GM21717 (cell line): ENCODE measurements around the gene WSCD2.

ENCODE experiments used
- ATAC-seq: cut with Tn5 transposase; IDR thresholded peaks from one replicate; pipeline ENCODE4 v1.9.1; 2021; ENCODE audit warnings: mild to moderate bottlenecking, moderate library complexity; ENCODE audit not compliant: unreplicated experiment

WSCD2 gene

DNA sequence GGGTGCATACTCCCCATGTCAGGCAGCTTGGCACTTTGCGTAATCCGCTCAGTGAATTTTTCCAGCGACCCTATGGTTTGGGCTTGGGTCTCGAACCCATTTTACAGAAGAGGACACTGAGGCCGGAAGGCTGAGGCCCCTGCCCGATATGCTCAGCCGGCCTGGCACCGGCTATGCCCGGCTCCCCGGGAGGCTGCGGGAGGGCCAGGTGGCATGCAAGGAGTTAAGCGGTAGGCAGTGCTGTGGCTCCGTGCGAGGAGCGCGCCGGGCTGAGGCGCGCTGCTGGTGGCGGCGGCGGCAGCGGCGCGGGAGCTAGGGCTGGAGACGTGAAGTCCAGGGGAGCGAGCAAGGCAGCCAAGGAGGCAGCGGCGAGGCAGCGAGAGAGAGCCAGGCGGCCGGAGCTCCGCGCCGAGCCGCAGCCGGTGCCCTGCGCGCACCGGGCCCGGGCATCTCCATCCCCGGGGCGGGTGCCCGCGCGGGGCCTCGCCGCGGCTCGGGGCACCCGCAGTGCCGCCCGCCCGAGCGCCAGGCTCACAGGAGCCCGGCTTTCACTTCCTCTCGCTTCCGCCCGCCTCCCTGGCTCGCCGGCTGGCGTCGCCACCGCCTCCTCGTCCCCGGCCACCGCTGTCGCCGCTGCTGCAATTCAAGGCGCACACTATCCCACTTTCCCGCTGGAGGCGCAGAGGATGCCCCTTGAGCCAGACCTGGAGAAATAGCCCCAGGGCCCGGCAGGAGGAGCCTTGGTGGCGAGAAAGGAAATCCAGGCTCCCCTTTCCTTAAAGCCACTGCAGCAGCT lies at the start of gene WSCD2:
Gene WSCD2, plus strand, starts transcription at position 272 of the 796 bp plus-strand sequence. CDS start 66,545 bp downstream, outside the sequence.
- no peak for ATAC-seq

DNA sequence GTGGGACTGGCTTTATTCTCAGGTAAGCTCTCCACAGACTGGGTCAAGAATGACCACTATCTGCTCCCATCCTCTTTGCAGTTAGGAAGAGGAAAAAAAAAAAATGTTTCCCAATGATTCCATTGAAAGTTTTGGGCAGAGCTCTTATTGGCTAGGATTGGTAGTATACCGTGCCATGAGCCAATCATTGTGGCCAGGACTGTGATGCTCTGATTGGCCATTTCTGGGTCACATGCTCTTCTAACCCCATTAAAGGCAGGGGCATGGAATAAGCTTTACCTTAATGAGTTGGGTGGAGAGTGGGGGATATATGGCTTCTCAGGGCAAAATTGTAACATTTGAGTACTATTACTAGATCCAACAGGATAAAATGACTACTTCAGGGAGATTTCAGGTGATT lies 49.4 kb upstream of the WSCD2 start:
- no peak for ATAC-seq

DNA sequence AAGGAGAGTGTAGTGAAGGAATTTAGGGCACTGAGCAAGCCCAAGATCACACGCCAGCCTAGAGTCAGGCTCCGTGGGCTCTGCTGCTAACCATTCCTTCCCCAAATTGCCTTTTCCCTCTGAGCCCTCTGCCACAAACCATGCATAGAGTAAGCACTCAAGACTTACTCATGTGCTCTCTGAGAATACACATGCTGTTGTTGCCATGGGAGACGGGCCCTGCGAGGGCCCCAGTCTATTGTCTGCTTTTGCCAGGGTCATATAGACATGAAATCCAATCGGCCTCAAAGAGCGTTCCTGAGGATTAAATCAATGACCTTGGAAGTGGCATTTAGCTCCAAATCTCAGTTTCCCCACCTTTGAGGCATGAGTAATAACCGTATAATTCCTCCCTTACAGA lies 48.7 kb upstream of the WSCD2 start:
- ATAC-seq = no peak

DNA sequence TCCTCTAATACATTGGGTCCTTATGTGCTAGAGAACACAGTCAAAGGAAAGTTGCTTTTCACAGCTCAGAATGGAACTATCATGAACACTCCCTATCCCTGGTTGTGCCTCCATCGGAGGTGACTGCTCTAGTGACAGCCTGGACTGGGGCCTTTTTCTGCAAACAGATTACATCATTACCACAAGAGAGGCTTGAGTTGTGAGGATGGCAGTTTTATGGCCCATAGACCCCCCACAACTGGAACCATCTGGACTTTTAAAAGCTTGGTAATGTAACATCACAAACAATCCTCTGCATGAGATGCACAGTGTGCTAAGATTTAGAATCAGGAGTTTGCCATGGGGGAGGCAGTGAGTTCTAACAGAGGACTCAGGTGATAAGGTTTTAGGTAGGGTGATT lies 46.6 kb upstream of the WSCD2 start:
- ATAC-seq = no peak

- ATAC-seq = no peak
Observed at GRCh38 chr12:108087900-108088299, 41.2 kb upstream of the WSCD2 start.

DNA sequence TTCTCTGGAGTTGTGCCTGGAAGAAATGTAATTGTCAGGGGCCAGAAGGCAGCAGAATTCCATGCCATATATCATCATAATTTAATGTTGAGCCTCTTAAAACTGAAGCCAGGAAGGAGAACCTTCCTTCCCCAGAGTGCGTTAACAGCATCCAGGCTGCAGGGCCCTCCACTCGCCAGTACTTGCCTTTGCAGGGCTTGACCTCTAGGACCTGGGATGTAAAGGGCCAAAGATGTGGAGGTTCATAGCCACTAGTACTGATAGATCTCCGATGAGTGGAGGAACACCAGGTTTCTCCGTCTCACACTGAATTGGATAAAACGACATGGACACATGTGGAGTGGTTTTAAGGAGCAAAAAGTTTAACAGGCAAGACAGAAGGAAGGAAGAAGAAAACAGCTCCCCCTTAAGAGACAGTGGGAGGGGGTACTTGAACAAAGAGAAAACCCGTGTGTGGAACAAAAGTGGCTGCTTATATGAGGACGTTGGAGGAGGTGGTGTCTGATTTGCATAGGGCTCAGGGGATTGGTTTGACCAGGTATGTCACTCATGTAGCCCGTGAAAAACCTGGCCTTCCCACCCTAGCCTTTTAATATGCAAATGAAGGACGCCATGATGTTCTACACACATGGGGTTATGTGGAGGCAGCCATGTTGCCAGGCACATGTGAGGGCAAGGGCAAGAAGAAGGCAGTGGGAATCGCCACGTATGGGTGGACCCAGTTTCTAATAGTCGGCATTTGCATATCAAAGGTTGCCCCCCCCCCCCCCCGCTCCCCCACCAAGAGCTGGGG lies 38.8 kb upstream of the WSCD2 start:
- no peak for ATAC-seq

DNA sequence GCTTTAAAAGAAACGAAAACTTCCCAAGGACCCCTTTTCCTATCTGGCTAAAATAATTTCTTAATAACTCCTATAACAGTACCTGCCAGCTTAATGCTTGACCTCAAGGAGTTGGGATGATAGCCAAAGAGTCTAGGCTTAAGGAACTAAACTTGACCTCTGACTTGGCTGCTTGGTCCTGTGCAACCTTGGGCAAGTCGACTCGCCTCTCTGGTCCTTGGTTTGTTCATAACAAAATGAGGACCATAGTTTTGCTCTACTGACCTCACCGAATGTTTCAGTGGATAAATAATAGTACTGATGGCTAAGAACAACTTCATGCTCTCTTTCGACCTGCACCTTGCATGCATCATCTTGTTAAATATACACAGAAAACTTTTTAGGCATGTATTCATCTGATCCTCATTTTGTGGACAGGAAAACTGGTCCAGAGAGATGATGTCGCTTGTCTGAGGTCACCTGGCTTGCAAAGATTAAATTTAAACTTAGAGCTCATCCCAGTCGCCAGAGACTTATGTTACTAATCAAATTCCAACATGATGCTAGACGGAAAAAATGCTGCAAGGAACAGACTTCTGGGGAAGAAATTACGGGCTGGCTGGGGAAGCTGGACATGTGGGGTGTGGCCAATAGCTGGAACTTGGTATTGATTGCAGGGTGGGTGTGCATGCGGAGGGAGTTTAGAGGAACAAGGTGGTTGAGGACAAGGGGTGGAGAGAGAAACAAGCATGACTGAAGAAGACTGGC lies 38.0 kb upstream of the WSCD2 start:
- ATAC-seq = no peak

GRCh38 chr12:108091679-108092051 lies 37.4 kb upstream of the WSCD2 start:
- ATAC-seq = no peak

DNA sequence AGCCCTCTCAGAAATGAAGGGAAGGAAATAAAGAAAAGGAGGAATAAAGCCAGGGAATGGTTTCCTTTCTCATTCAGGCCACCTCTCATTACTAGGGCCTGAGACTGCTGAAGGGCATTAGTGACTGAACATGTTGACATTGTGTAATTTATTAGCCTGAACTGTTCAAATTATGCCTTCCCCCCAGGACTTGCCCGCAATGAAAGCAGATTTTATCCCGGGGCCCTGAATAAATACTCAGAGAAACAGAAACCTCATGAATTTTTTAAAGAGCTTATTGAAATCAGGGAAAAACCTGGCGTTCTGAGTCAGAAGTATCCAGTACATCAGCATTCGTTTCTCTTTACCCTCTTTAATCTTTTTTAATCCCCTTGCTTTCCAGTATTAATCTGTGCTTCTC lies 35.9 kb upstream of the WSCD2 start:
- ATAC-seq = no peak

DNA sequence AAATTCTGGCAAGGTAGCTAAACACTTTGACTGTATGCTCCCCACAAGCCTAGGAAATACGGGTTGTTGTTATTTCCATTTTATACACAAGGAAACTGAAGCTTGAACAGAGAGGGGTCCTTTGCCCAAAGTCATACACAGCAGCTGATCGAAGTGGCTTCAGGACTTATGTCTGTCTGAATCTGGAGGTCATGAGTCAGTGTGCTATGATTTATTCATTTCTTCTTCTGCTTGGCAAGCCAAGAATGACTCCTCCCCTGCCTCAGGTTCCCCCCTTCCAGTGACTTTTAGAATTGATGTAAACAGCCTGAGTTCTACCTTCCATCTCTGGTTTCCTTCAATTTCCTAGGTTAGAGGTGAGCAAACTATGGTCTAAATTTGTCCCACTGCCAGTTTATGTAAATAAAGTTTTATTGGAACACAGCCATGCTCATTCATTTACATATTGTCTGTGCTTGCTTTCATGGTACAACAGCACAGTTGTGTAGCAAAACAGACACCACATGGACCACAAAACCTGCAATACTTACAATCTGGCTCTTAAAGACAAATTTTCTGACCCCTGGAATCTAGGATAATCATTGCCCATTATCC lies 34.9 kb upstream of the WSCD2 start:
- no peak for ATAC-seq

- no peak for ATAC-seq
Observed at GRCh38 chr12:108097160-108097911, 31.8 kb upstream of the WSCD2 start.

GRCh38 chr12:108098374-108098773 lies 30.7 kb upstream of the WSCD2 start:
- no peak for ATAC-seq

GRCh38 chr12:108099073-108099472 lies 30.0 kb upstream of the WSCD2 start:
- ATAC-seq = no peak

DNA sequence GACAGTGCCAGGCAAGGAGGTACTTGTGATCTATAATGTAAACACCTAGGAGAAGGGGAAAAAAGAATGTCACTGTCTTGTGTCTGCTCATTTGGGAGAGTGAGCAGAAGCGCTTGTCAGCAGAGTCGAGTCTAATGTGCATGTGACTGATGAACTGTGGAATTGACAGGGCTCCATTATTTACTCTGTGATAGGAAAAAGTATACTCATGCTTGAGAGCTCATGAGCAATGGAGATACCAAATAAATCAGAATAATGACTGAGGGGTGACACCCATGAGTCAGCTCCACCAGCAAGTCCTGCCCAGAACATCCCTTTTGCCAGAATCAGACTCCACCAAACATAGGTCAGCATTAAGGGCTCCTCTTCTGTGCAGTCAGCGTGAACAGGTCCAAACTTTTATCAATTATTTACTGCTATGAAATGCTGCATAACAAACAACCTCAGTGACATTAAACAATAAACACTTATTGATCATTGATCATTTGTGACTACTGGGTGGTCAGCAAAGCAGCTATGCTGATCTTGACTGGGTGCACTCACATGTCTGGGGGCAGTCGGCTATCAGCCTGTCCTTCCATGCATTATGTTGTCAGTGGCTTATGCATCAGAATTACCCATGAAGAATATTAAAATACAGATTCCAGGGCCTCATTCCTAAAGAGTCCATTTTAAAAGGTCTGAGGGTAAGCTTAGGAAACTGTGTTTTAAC lies 29.2 kb upstream of the WSCD2 start:
- ATAC-seq = no peak

GRCh38 chr12:108101605-108102175 lies 27.4 kb upstream of the WSCD2 start:
- ATAC-seq = no peak

GRCh38 chr12:108102363-108102762 lies 26.7 kb upstream of the WSCD2 start:
- ATAC-seq = no peak

DNA sequence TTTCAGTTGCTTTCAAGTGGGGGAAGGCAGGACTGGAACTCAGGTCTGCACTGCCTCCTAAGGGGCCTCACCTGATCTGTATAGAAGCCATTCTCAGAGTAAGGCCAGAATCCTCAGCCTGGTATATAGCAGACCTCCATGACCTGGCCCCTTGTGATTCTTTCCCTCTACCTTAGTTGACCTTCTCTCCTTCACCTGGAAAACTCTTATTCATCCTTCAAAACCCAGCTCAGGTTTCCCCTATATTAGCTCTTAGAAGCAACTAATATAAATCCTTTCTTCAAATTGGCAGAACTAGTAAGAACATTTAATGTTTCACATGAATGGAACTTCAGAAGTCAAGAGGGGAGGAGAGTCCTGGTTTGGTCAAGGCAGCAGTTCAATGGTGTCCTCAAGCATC lies 26.0 kb upstream of the WSCD2 start:
- ATAC-seq = no peak

DNA sequence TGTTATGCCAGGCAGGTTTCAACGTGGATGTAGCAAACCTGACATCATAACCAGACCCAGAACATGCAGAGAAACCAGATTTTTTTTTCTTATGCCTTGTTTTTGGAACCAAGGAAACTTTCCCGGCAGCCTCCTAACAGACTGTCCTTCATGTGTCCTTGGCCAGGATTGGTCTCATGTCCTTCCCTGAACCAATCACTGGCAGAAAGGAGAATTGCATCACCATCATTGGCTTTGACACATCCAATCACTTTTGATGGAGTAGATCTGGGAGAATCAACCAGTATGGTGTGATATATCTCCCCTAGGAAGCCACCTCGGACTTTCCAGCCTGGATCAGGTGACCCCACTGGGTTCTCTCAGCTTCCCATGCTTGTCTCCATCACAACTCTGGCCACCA lies 25.6 kb upstream of the WSCD2 start:
- no peak for ATAC-seq

GRCh38 chr12:108104657-108105056 lies 24.4 kb upstream of the WSCD2 start:
- no peak for ATAC-seq

- no peak for ATAC-seq
Observed at GRCh38 chr12:108106599-108106998, 22.5 kb upstream of the WSCD2 start.
